ENCODE measurements around the gene GNA15. TPM values are rescaled to one million over a fixed set of nuclear protein-coding genes. Genes with fewer than 3 reads are reported as not detected.

Gene GNA15
- total RNA-seq, 1 experiment from 2014 or later, result 0.19 TPM

DNA sequence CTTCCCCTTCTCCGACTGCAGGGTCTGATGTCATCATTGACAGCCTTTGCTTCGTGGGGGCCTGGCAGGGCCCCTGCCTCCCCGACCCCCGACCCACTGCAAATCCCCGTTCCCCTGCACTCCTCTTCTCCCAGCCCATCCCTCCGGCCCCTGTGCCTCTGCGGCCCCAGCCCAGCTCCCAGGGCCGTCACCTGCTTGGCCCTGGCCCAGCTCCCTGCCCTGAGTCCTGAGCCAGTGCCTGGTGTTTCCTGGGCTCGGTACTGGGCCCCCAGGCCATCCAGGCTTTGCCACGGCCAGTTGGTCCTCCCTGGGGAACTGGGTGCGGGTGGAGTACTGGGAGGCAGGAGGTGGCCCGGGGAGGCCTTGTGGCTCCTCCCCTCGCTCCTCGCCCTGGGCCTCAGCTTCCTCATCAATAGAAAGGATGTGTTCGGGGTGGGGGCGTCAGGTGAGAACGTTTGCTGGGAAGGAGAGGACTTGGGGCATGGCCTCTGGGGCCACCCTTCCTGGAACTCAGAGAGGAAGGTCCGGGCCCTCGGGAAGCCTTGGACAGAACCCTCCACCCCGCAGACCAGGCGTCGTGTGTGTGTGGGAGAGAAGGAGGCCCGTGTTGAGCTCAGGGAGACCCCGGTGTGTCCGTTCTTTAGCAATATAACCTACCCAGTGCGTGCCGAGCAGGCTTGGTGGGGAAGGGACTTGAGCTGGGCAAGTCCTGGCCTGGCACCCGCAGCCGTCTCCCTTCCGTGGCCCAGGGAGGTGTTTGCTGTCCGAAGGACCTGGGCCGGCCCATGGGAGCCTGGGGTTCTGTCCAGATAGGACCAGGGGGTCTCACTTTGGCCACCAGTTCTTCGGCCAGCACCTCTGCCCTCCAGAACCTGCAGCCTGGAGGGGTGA, 72.7 kb downstream of the GNA15 start:
- no peak for DNase-seq (ENCODE audit: low spot score)

DNA sequence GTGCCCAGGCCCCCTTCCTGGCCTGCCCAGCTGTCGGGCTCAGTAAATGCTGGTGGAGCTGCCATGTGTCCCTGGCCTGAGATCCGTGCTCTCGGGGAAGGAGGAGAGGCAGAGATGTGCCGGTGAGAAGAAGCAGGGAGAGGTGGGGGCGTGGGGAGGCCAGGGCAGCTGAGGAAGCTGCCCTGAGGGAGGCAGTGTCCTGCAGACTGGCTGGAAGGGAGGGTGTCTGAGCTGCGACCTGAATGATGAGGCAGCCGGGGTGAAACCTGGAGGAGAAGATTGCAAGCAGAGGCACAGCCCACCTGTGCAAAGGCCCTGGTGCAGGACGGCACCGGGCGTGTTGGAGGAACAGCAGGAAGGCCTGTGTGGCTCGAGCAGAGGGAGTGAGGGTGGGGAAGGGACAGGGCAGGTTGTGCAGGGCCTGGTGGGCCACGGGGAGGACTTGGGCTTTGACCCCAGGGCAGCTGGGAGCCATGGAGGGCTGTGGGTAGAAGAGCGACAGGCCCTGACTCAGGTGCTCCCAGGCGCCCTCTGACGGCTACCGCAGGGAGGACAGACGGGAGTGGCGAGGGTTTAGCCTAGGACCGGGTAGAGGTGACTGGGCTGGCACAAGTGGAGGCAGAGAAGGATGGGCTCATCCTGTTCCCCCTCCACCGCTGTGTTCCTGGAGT, 74.6 kb downstream of the GNA15 start:
- peak; percentile 32 for DNase-seq (ENCODE audit: low spot score)

DNA sequence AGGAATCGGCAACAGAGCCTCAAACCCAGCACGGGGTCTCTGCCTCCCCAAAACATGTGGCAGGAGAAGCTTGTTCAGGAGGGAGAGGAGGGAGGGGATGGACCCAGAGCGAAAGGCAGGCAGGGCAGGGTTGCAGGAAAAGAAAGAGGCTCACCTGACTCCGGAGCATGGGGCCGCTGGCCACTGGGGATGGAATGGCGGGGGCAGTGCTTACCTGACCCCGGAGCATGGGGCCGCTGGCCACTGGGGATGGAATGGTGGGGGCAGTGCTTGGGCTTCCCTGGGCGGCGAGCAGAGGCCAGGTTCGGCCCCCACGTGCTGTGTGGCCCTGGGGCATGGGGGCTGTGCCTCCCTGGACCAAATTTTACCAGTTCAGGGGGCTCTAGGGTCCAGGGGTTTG, 75.4 kb downstream of the GNA15 start:
- DNase-seq (ENCODE audit: low spot score), result no peak

DNA sequence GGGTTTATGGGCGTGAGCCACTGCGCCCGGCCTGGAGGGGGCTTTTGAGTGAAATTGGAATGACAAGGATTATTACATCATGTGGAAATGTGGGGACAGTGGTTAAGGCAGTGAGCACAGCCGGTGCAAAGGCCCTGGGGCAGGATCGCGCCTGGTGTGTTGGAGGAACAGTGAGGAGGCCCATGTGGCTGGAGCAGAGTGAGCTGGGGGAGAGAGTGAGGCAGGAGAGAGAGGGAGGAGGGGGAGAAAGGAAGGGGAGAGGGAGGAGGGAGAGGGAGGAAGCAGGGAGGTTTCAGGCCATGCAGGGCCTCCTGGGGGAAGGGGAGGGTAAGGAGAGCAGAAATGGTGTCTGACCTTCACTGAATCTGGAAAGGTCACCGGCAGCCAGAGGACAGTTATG, 77.3 kb downstream of the GNA15 start:
- DNase-seq (ENCODE audit: low spot score), result no peak

Other genes with a start within 250 kb of the GNA15 start
- gene ZNF57, start 235.1 kb upstream of the GNA15 start, total RNA-seq (2014; rRNA removed; shearing (Covaris generic)), result 7.2 and 9.2 TPM in 2 replicates
- gene ZNF77, start 191.1 kb upstream of the GNA15 start, total RNA-seq (2014; rRNA removed; shearing (Covaris generic)), result 6.5 and 9.0 TPM in 2 replicates
- gene TLE6, start 158.5 kb upstream of the GNA15 start, total RNA-seq (2014; rRNA removed; shearing (Covaris generic)), result 4.8 and 6.3 TPM in 2 replicates
- gene TLE2, start 106.8 kb upstream of the GNA15 start, total RNA-seq (2014; rRNA removed; shearing (Covaris generic)), result 2.3 and 2.4 TPM in 2 replicates
- gene TLE5, start 73.5 kb upstream of the GNA15 start, total RNA-seq (2014; rRNA removed; shearing (Covaris generic)), result 521 and 529 TPM in 2 replicates
- 97.7 and 98.4 TPM in 2 replicates for gene GNA11, start 41.7 kb upstream of the GNA15 start, total RNA-seq (2014; rRNA removed; shearing (Covaris generic))
- gene S1PR4, start 42.7 kb downstream of the GNA15 start, total RNA-seq (2014; rRNA removed; shearing (Covaris generic)), result 0.26 TPM in 1 of 2 replicates, not detected in the other
- gene NCLN, start 49.9 kb downstream of the GNA15 start, total RNA-seq (2014; rRNA removed; shearing (Covaris generic)), result 67.6 and 74.6 TPM in 2 replicates
- gene CELF5, start 88.6 kb downstream of the GNA15 start, total RNA-seq (2014; rRNA removed; shearing (Covaris generic)), result not detected in 2 replicates
- gene NFIC, start 230.6 kb downstream of the GNA15 start, total RNA-seq (2014; rRNA removed; shearing (Covaris generic)), result 26.2 and 32.5 TPM in 2 replicates